Activated CD4-positive, alpha-beta T cell treated with anti-CD3 and anti-CD28 coated beads, Interleukin-2, amount 50 U/mL, for 24 hours (primary cell): ENCODE measurements around the gene AKAP1.
"Not testable (repeated sequence)": the region's sequence is repeated elsewhere in the genome, so short reads cannot be mapped to it uniquely, and the experiment has no call there.

Experiments used
- DNase-seq, 2 donors: peaks; one replicate each; pipeline ENCODE4 v3.0.0-alpha.2; 2020; ENCODE audit warnings: low read depth in 1 of 2, low spot score in 1 of 2

The AKAP1 gene

DNA sequence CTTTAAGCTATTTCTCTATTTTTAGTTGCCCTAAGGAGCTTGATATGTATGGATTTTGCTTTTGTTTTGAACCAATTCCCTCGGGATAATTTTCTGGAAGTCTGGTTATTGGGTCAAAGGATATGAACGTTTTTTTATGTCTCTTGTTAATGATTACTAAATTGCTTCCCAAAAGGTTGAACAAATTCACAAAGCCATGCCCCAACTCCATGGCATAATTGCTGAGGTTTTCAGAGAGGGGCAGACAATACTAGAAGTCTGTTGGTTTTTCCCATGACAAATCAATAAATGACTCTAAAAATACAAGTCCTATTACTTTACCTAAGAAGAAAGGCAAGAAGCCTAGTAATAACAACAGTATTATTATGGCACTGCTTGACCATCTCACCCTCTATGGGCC lies 11.4 kb upstream of the AKAP1 start:
- DNase-seq: no peak

- no peak for DNase-seq
Measured at GRCh38 chr17:57075193-57075592, 9.9 kb upstream of the AKAP1 start.

DNA sequence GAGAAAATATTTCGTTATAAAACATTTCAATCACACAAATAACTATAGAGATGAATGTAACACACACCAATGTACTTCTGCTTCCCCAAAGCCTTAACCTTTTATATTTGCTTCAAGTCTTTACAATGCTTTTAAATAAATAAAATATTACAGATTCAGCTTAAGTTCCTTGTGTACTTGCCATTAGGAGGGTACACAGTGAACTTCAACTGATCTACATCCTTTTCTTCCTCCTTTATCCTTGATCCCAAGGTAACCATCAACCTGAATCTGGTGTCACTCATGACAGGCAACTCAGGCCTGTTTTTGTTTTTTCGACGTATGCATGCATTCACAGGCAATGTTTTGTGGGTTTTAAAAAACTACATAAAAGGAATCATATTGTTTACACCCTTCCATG lies 9.3 kb upstream of the AKAP1 start:
- no peak for DNase-seq

- DNase-seq: no peak
Measured at GRCh38 chr17:57077000-57077399, 8.0 kb upstream of the AKAP1 start.

DNA sequence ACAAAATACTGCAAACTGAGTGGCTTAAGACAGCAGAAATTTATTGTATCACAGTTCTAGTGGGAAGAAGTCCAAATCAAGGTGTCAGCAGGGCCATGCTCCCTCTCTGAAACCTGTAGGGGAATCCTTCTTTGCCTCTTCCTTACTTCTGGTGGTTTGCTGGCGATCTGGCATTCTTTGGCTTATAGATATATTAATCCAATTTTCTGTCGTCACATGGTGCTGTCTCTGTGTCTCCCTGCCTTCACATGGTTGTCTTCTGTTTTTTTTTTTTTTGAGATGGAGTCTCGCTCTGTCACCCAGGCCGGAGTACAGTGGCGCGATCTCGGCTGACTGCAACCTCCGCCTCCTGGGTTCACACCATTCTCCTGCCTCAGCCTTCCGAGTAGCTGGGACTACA lies 6.8 kb upstream of the AKAP1 start:
- no peak for DNase-seq

- DNase-seq: no peak
Measured at GRCh38 chr17:57080718-57081117, 4.3 kb upstream of the AKAP1 start.

DNA sequence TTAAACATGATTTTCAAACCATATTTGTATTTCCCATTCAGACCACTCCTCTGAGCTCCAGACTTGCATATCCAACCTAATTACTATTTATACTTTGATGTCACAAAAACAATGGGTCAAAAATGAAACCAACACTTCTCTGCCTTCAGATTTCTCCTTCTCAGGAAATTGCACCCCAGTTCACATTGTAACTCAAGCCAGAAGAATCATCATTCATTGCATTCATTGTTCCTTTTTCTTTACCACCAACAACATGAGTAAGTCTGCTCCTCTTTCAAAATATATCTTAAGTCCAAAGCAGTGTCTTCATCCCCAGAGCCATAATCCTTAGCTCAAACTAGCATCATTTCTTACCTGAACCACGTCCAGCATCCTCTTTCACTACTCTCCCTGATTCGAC lies 2.6 kb upstream of the AKAP1 start:
- DNase-seq: no peak

GRCh38 chr17:57084361-57084801 lies 665 bp upstream of the AKAP1 start:
- DNase-seq: no peak

GRCh38 chr17:57085448-57086068 lies 512 bp downstream of the AKAP1 start:
- peak in 1 of 2 donors; percentile 32 for DNase-seq

GRCh38 chr17:57086069-57086930 lies 1.3 kb downstream of the AKAP1 start:
- peak in 1 of 2 donors; percentile 2 for DNase-seq

GRCh38 chr17:57088298-57088697 lies 3.3 kb downstream of the AKAP1 start:
- no peak for DNase-seq

- no peak for DNase-seq
Measured at GRCh38 chr17:57089391-57089790, 4.3 kb downstream of the AKAP1 start.

DNA sequence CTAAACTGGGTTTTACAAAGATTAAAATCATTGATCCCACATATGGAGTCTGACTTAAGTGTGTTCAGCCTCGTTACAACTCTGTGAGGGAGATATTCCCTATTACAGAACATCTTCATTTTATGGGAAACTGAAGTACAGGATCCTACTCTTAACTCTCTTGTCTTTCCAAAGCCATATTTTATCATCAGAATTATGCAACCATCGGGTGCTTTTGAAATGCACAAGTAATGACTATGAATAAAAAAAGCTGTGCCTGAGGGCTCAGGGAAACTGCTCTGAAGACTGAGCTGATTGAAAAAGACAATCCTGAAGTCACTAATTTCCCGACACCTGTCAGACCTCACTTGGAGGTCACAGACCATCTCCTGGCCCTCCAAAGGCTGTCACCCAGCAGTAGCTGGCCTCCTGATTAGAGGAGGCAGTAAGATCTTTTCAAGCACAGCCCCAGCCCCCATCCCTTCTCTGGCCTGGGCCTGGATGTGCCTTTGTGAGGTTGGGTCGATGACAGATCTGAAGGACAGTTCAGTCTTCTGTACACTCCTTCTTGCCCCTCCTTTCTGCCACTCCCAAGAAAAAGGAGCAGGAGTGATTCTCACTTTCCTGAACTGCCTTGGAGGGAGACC lies 5.6 kb downstream of the AKAP1 start:
- DNase-seq: no peak

- no peak for DNase-seq
Measured at GRCh38 chr17:57091186-57091618, 6.2 kb downstream of the AKAP1 start.

DNA sequence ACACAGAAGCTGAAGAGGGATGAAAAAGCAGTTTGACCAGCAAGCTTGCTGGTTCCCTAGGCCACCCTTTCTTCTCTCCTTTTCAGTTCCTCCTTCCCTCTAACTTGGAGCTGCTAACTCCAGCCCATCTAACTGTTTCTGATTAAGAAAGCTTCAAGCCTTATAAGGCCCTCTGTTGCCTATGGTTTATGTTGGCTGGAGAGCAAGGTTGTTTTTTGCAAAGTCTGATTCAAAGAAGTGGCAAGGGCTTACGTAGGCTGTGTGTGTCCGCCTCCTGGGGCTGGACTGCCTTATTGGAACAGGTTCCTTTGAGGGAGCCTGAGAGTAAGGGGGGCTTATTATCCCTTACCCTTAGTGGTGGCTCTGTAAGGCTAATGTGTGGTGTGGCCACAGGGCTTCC lies 7.1 kb downstream of the AKAP1 start:
- no peak for DNase-seq

- DNase-seq: no peak
Measured at GRCh38 chr17:57092779-57093178, 7.7 kb downstream of the AKAP1 start.

DNA sequence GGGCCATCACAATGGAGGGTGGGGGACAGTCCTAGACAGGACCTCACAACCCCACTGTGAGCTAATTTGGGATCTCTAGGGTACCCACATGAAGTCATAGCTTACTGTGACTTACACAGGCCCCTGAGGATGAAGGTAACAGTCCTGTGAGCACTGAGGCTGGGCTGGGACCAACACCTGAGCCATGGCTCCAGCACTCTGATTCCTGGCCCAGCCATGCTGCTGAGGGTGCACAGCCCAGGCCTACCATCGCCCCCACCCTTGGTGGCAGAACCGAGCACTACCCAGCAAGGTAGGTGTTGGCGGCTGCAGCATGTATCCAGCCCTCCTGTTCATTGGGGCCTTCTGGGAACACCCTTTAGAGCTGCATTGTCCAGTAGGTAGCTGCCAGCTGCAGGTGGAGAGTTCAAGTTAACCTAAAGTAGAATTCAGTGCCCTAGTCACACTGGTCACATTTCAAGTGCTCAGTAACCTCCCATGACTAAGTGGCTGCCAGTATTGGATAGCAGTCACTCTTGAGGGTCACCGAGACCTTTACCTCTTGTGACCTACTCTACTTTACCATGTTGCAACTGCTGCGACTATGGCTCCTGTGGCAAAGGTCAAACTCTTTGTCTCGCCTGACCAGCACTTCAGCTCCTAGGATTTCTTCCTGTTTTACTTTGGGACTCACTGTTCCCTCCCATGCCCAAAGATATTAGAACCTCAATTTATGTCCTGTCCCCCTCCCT lies 11.6 kb downstream of the AKAP1 start:
- no peak for DNase-seq

DNA sequence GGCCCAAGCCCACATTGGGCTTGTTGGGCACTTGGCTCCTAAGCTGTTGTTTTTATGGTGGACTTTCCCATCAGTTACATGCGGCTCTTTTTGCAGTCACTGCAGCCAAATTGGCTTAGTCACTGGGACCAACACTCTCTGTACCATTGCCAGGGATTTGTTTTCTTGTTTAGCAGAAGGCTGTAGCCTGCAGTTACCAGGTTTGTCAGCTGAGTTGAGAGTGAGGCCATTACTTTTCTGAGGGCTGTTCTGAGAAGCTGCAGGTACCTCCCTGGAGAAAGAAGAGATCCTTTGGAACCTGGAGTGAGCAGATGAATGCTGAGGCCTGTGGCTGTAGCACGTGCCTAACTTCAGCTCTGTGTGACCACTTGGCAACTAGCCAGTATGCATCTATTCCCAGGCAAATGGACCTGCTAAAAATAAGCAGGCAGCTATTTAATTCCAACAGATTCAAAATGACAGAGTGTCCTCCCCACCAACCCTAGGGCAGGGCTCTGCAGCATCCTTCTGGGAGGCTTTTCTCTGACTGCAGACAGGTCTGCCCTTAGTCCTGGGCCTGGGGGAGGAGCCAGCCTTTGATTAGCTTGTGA lies 12.9 kb downstream of the AKAP1 start:
- DNase-seq: no peak

DNA sequence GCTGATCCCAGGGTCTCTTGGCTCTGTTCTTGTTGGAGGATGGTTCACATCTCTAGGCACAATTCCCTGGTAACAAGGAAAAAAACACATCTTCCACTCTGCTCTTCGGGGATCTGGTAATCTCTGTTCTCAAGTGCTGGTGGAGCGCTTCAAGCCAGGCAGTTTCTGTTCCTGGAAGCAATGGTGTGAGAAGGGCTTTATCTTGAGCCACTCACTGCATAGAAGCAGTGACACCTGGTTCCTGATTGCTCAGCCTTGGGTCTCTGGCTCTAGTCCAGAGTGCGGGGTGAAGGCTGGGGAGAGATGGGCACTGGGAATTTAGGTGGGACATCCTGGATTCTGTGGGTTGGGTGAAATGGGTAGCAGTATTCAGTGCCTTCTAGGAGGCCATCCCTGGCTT lies 14.1 kb downstream of the AKAP1 start:
- DNase-seq: no peak

- DNase-seq: no peak
Measured at GRCh38 chr17:57102122-57102521, 17.1 kb downstream of the AKAP1 start.

GRCh38 chr17:57102660-57103059 lies 17.6 kb downstream of the AKAP1 start:
- not testable (repeated sequence) for DNase-seq
